Upper lobe of left lung (tissue), 4 donors: ENCODE measurements around the gene USP36.

ENCODE experiments used
- POLR2A ChIP-seq, 4 donors: fragments of 450-650 bp; IDR thresholded peaks; one replicate each; pipeline ENCODE4 v1.5.1; 2016 to 2017; ENCODE audit warnings: antibody characterized with exemption in 4 of 4, mild to moderate bottlenecking in 2 of 4
- POLR2AphosphoS5 ChIP-seq, 2 donors: sonication (generic); formaldehyde crosslinking; IDR thresholded peaks; one replicate each; pipeline ENCODE4 v1.5.1; 2017; ENCODE audit warnings: antibody characterized with exemption in 2 of 2

DNA sequence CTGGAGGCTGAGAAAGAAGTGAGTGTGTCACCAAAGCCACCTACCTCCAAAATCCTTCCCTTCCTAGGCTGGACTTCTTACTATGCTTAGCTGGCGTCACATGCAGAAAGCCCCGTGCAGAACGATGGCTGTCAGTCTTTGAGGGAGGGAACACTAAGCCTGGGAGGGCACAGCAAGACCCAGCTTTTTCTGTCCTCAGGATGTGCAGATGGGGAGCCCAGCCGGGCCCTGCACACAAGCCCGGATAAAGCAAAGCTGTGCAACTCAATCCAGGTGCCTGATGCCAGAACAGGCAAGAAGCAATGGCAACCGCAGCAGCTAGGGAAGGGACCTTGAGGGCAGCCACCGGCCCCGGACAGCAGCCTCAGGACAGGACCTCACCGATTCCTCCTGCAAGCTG, 13.9 kb upstream of the USP36 start:
- no peak for TF ChIP-seq POLR2AphosphoS5 (IDR thresholded peaks at IDR 0.05)
- no peak for TF ChIP-seq POLR2A (IDR thresholded peaks at IDR 0.05)
